Measurements from ENCODE around the gene TM4SF4. TPM values are rescaled to one million over a fixed set of nuclear protein-coding genes. Genes with fewer than 3 reads are reported as not detected.

The TM4SF4 gene
- total RNA-seq, 1 experiment from 2014 or later: not detected

- Histone ChIP-seq H2AFZ (ENCODE audit: low read length) (no peak overlapping the region), H2AK5ac (ENCODE audit: insufficient read length, low read length) (no peak overlapping the region), H3T11ph (ENCODE audit: low read length) (no peak overlapping the region), H3K23me2 (ENCODE audit: insufficient read length, low read depth, low read length, poor library complexity, severe bottlenecking) (no peaks in the 10 kb centered on the region), H3K79me1 (ENCODE audit: insufficient read depth, low read depth, low read length, poor library complexity, severe bottlenecking) (no peaks in the 10 kb centered on the region), H2BK12ac (ENCODE audit: insufficient read length, low read depth, low read length) (no peak overlapping the region), H3K27me3 (ENCODE audit: insufficient read depth, low read length) (no peaks in the 10 kb centered on the region), H3K56ac (ENCODE audit: insufficient read length, low read depth, low read length) (no peak overlapping the region), H2BK20ac (ENCODE audit: low read depth, low read length, poor library complexity, severe bottlenecking) (no peak overlapping the region), H3K9me3 (ENCODE audit: control insufficient read depth, low read depth, low read length) (no peaks in the 10 kb centered on the region), H2BK5ac (ENCODE audit: insufficient read length, low read length) (no peak overlapping the region), H4K8ac (replicated peaks; ENCODE audit: insufficient read length, low read depth, low read length) (no peak overlapping the region), H2BK120ac (ENCODE audit: low read depth, low read length, poor library complexity, severe bottlenecking) (no peak overlapping the region), H3K9ac (ENCODE audit: extremely low read depth, insufficient read length, low read length) (no peak overlapping the region), H4K20me1 (ENCODE audit: control insufficient read depth, insufficient read depth, insufficient read length) (no peaks in the 10 kb centered on the region), H2BK15ac (ENCODE audit: low read depth, low read length) (no peak overlapping the region), H3K4me1 (ENCODE audit: insufficient read depth, low read length) (no peaks in the 10 kb centered on the region), H3K14ac (ENCODE audit: insufficient read depth, low read length) (no peak overlapping the region), H3K18ac (ENCODE audit: insufficient read length, low read depth, low read length) (no peak overlapping the region), H3K23ac (ENCODE audit: insufficient read length, low read depth, low read length) (no peak overlapping the region), H4K5ac (ENCODE audit: insufficient read length, low read depth, low read length) (no peak overlapping the region), H3K27ac (ENCODE audit: insufficient read length, low read depth, low read length) (no peak overlapping the region), H3K4me2 (ENCODE audit: insufficient read depth, insufficient read length, low read length) (no peak overlapping the region), H3K4ac (ENCODE audit: low read depth, low read length) (no peak overlapping the region), H4K91ac (ENCODE audit: insufficient read length, low read depth, low read length) (no peak overlapping the region), H3K79me2 (ENCODE audit: insufficient read depth, low read length) (no peaks in the 10 kb centered on the region)
- no peak overlapping the region for H3K27ac Mint-ChIP-seq
- no peaks in the 10 kb centered on the region for H3K27me3 Mint-ChIP-seq (ENCODE audit: low read depth)
- WGBS (ENCODE audit: extremely low coverage, insufficient read length, low lambda C conversion rate): no CpG with 5 or more reads among the region's 2 CpGs
- DNase-seq: no peak
- H3K36me3 Mint-ChIP-seq (ENCODE audit: insufficient read depth in 1 of 3, low read depth in 3 of 3): no peaks in the 10 kb centered on the region
- H3K9me3 Mint-ChIP-seq: no peaks in the 10 kb centered on the region; a peak in 1 of 5 replicates
- H3K4me3 Mint-ChIP-seq: no peak overlapping the region
- H3K4me1 Mint-ChIP-seq: peaks cover 6 to 9% of the 10 kb centered on the region in 2 experiments; a peak in 3 of 4 replicates
- TF ChIP-seq CTCF (conservative IDR thresholded peaks at IDR 0.05): no peak
These were observed 49.6 kb upstream of the TM4SF4 start for GRCh38 chr3:149424918-149425317.
